ENCODE data around the gene ATP6V1G3. TPM values are rescaled to one million over a fixed set of nuclear protein-coding genes. Genes with fewer than 3 reads are reported as not detected.
A peak's percentile ranks its signal among the peaks of the same experiment; 100 is the strongest.
"Not testable (repeated sequence)": the region's sequence is repeated elsewhere in the genome, so short reads cannot be mapped to it uniquely, and the experiment has no call there.

The ATP6V1G3 gene, protein sequence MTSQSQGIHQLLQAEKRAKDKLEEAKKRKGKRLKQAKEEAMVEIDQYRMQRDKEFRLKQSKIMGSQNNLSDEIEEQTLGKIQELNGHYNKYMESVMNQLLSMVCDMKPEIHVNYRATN
- total RNA-seq, result not detected

DNA sequence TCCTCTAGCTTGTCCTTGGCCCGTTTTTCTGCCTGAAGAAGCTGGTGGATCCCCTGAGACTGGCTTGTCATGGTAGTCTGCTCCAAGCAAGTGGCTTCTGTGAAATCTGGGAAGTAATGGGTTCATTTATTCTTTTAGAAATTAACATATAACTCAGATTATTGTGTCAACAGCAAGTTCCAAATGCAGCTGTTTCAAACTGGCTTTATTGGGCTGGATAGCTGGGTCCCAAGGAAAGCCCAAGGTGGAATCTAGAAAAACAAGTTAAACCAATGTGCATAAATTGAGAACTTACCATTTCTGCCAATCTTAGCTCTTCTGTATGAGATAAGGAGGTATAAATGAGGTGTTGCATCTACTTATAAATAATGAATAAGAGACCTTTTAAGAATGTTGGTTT, at the start of gene ATP6V1G3:
TSS of gene ATP6V1G3 (minus strand) at position 101 of the 400 bp plus-strand sequence. CDS start at position 71, 30 bp downstream.
- no peak for ATAC-seq

GRCh38 chr1:198588845-198589244, 48.4 kb upstream of the ATP6V1G3 start:
- no peak for ATAC-seq

- no peak for ATAC-seq
Measured at GRCh38 chr1:198584163-198584562, 43.7 kb upstream of the ATP6V1G3 start.

GRCh38 chr1:198583209-198583802, 42.8 kb upstream of the ATP6V1G3 start:
- ATAC-seq, result not testable (repeated sequence)

- ATAC-seq, result no peak
Measured at GRCh38 chr1:198577444-198577843, 37.0 kb upstream of the ATP6V1G3 start.

DNA sequence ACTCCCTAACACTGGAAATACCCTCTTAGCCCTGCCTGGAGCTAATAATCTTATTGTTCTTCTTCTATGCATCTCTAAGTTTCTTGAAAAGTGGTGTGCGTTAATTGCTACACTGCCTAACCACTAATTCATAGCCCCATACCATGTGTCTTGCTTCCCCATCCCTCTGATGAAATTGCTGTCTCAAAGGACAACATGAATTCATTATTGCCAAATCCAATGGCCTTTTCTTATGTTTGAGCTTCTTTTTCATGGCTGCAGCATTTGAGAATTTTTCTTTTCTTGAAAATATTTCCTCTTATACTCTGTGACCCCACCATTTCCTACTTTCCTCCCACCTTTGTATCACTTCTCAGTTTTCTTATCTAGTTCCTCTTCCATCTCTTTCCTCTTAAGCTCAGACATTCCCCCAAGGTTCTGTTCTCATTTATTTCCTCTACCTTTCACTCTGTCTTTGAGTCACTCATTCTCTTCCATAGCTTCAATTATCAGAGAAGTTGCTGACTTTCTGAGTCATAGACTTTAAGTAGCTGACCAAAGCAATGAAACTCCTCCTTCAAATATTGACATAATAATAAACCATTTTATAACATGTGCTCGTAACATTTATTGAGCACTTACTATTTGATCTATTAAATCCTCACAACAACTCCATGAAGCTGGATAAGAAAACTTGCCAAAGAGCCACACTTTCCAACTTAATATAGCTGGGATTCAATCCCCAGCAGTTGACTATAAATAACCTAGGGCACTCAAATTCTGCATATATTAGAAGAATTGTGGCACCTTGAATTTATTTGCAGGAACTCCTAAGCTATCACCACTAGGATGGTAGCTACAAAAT, 35.5 kb upstream of the ATP6V1G3 start:
- ATAC-seq, result no peak

DNA sequence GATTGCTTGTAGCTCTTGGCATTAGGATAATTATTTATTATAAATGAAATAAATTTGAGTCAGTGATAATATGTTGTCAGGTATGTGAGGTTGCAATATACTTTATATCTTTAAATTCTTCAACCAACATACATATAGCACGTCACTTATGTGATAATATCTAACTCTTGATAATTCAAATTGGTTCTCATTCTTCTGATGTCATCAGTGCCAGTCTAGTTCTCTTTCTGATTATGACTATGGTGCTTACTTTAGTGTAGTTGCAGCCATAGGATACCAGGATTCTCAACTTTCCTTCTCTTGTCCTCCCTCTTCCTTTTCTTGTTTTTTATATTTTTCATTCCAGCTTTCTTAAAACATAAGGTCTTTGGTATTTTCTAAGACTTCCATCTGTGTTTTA, 34.8 kb upstream of the ATP6V1G3 start:
- no peak for ATAC-seq

- no peak for ATAC-seq
Measured at GRCh38 chr1:198574325-198574724, 33.8 kb upstream of the ATP6V1G3 start.

GRCh38 chr1:198564716-198565115, 24.2 kb upstream of the ATP6V1G3 start:
- no peak for ATAC-seq

DNA sequence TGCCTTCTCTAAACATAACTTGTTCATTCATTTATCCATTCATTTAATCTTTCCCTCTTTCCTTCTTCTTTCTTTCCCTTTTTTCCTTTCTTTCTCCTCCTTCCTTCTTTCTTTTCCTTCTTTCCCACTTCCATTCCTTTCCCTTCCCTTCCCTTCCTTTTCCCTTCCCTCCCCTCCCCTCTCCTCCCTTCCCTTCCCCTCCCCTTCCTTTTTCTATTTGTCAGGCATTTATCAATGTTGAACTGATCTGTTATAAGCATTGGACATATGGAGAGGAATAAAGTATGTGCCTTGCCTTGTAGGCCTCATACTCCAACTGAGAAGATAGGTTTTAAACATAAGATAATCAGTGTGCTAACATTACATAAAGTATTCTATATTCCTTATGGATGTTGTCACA, 23.7 kb upstream of the ATP6V1G3 start:
- no peak for ATAC-seq

- no peak for ATAC-seq
Measured at GRCh38 chr1:198563583-198563982, 23.1 kb upstream of the ATP6V1G3 start.

DNA sequence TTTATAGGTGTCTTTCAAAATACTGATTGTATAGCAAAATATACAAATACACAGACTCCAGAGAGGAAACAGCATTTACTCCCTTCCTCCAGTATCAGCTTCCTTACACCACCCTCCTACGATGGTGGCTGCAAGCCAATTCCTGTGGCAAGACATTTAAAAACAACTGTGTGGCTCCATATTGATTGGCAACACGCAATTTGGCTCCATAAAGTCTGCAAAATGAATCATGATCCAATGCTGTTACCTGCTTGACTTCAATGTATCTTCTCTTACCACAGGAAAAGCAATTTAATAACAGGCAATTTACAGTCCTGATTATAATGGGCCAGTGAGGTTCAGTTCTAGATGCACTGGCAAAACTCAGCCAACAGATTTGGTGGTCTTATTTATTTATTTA, 19.7 kb upstream of the ATP6V1G3 start:
- no peak for ATAC-seq

GRCh38 chr1:198559362-198559761, 18.9 kb upstream of the ATP6V1G3 start:
- no peak for ATAC-seq

GRCh38 chr1:198558402-198558801, 17.9 kb upstream of the ATP6V1G3 start:
- no peak for ATAC-seq

DNA sequence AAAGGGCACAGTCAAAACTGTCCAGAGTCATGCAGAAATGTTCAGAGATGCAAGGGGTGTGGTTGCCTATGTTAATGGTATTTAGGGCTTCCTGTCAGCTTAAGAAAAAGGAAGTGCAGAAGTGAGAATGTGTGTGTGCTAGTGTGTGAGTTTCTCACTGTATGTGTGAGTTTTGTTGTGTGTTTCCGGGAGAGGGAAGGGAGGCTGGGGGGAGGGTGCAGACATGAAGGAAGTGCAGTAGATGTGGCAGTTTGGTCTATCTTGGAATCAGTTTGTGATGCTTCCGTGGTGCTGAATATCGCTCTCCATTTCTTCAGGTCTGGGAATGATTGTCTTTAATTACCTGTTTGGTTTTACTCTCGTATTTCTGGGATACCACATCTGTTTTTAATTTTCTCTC, 16.5 kb upstream of the ATP6V1G3 start:
- peak; percentile 69 for ATAC-seq

DNA sequence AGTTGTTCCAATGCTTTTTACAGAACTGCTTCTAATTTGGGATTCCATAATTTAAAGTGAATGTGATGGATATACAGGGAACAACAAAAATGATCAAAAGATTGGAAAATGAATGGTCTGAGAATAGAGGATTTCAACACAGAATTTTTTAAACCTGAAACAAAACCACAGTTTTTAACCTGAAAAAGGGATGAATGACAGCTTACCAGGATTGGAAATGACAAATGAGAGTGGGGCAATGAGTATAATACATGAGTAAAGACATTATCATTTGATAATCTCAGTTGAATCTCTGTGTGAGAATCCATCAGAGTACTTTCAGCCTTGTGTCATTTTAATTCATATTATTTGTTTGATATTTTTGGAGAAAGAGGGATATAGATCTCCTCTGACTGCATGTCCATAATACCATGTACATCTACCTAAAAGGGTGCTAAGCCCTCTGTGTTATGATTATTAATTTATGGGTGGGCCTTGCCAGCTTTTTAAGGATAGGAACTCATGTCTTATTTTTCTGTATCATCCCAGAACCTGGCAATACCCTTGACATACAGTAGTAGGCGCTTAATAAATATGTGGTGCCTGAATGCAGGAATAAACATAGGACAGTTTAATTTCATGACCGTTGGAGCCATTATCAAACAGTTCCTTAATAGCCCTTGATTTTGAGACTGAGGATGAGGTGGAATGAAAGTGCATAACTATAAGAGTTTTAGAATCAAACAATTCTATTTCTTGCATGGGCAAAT, 12.4 kb upstream of the ATP6V1G3 start:
- ATAC-seq, result no peak

GRCh38 chr1:198550941-198551524, 10.6 kb upstream of the ATP6V1G3 start:
- ATAC-seq, result no peak

DNA sequence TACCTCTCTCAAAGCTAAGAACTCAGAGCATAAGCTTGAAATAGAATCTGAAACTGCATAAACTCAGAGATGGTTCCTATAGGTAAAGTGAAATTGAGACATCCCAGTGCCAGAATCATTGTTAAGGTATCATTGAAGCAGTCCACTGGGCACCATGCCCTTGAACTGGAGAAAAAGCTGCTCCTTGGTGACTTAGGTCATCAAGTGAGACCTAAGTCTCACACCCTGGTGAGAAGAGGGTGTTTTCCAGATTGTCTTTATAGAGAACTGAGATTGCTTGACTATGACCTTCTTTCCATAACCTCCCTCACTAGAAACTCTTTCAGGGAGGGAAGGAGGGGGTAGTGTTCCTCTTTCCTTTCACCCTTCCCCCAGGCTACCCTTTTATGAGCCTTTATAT, 9.4 kb upstream of the ATP6V1G3 start:
- ATAC-seq, result no peak

DNA sequence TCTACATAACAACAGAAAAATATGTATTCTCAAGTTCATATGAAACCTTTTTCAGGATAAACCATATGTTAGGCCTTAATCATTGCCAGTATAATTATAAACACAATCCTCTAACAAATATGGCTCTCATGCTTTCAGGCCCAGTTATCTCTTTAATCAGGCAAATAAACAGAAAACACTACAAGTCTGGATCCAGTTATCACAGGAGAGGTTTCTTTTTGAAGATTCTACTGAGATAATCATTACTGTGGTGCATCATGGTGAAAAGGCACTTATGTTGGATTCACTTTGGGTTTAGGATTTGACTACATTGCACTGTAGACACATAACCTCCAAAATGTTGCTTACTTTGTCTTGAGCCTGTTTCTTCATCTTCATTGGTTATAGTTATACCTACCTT, 8.4 kb upstream of the ATP6V1G3 start:
- ATAC-seq, result no peak

DNA sequence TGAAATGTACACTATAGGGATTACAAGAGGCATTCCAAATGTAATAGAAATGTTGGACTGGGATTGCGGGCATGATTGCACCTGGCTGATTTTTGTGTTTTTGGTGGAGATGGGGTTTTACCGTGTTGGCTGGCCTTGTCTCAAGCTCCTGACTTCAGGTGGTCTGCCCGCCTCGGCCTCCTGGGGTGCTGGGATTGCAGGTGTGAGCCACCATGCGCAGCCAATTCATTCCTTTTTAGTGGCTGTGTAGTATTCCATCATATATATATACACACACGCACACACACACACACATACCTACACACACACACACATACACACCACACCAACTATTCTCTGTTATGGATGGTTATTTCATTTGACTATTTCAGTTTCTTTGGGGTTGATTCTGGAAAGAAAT, 4.7 kb upstream of the ATP6V1G3 start:
- no peak for ATAC-seq

DNA sequence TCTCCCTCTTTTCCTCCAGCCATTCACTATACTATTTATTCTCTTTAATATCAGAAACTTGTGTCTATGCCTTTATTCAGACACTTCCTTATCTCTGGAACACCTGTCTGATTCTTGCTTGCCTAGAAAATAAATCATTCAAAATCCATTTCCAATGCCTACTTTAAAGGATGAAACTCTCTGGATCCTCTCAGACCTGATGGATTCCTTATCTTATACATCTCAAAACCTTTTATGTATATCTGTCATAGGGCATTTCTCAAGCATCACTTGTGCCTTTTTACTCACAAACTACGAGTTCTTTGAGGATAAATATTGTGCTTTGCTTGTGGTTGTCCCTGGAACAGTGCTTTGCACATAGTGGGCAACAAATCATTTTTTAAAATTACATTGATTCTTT, 3.8 kb upstream of the ATP6V1G3 start:
- no peak for ATAC-seq

DNA sequence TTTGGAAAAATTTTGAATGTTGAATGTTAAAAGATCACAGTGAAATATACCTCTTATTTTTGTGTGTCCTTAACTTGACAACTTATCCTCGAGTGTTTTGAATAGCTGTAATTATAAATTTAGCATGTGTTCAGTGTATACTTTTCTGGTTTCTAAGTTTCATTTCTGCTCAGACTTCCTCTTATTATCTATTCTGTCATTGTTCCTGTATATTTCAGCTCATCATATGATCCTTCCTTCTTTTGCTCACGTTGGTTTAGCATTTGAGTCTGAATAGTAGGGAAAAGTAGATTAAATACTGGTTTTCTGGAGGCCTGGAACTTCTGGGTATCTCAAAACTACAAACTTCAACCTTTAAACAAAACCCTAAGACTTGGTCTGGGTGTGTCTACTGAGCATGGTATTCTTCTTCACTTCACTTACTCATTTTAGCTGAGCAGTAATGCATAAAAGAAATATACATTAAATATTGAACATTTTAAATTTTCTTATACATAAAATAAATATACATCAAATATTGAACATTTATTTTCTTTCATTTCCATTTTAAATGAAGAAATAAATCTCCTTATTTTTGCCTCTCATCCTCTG, 3.3 kb upstream of the ATP6V1G3 start:
- ATAC-seq, result no peak

GRCh38 chr1:198542632-198543031, 2.2 kb upstream of the ATP6V1G3 start:
- no peak for ATAC-seq
